Neural cell (in vitro differentiated cells): ENCODE measurements around the gene JAK3. TPM values are rescaled to one million over a fixed set of nuclear protein-coding genes. Genes with fewer than 3 reads are reported as not detected.
"Not testable (repeated sequence)": the region's sequence is repeated elsewhere in the genome, so short reads cannot be mapped to it uniquely, and the experiment has no call there.

Source experiments
- H2AFZ ChIP-seq: fragments of 200-600, 300-800 bp; sonication (generic), shearing (Covaris generic); 2 replicates; pipeline ENCODE4 v1.6.0; 2014; ENCODE audit warnings: low read depth, mild to moderate bottlenecking, antibody characterized with exemption, low read length, moderate library complexity
- H3F3A ChIP-seq: fragments of 200-600 bp; shearing (Covaris generic); 2 replicates; pipeline ENCODE4 v1.6.1; 2016; ENCODE audit warnings: mild to moderate bottlenecking, moderate library complexity, mixed read lengths, antibody characterized with exemption, low read length; ENCODE audit not compliant: insufficient read depth, poor library complexity, severe bottlenecking
- H3K27ac ChIP-seq: fragments of 200-600, 300-800 bp; sonication (generic), shearing (Covaris generic); 2 replicates; pipeline ENCODE4 v1.5.1; 2014; ENCODE audit warnings: mild to moderate bottlenecking, low read length, moderate library complexity
- H3K27me3 ChIP-seq: fragments of 300-800, 200-600 bp; sonication (generic), shearing (Covaris generic); 2 replicates; pipeline ENCODE4 v1.6.0; 2014; ENCODE audit warnings: mild to moderate bottlenecking, low read depth, low read length, moderate library complexity; ENCODE audit not compliant: insufficient read depth
- H3K36me3 ChIP-seq: fragments of 300-800, 200-600 bp; sonication (generic), shearing (Covaris generic); 2 replicates; pipeline ENCODE4 v1.5.1; 2014; ENCODE audit warnings: mild to moderate bottlenecking, antibody characterized with exemption, low read length, moderate library complexity; ENCODE audit not compliant: insufficient read depth
- H3K4me2 ChIP-seq: fragments of 300-800, 200-600 bp; sonication (generic), shearing (Covaris generic); 2 replicates; pipeline ENCODE4 v1.6.0; 2014; ENCODE audit warnings: mild to moderate bottlenecking, low read length
- H3K4me3 ChIP-seq: fragments of 300-800, 200-600 bp; sonication (generic), shearing (Covaris generic); 2 replicates; pipeline ENCODE4 v1.5.1; 2014; ENCODE audit warnings: mild to moderate bottlenecking, low read length, moderate library complexity
- H3K79me2 ChIP-seq: fragments of 200-600 bp; shearing (Covaris generic); replicated peaks from 2 replicates; pipeline ENCODE4 v1.6.0; 2014; ENCODE audit warnings: mild to moderate bottlenecking, low read length, moderate library complexity; ENCODE audit not compliant: insufficient read depth
- H3K9ac ChIP-seq: fragments of 300-800, 200-600 bp; sonication (generic), shearing (Covaris generic); 2 replicates; pipeline ENCODE4 v1.6.1; 2016; ENCODE audit warnings: mild to moderate bottlenecking, low read length, mixed read lengths
- H3K9me2 ChIP-seq: fragments of 200-600 bp; shearing (Covaris generic); 2 replicates; pipeline ENCODE4 v1.6.1; 2016; ENCODE audit warnings: mild to moderate bottlenecking, low read length, mixed read lengths; ENCODE audit not compliant: insufficient read depth
- H3K9me3 ChIP-seq: fragments of 200-600, 300-800 bp; sonication (generic), shearing (Covaris generic); 2 replicates; pipeline ENCODE4 v1.6.1; 2016; ENCODE audit warnings: mild to moderate bottlenecking, mixed run types, low read length, moderate library complexity, mixed read lengths
- H4K20me1 ChIP-seq: fragments of 200-600 bp; shearing (Covaris generic); 2 replicates; pipeline ENCODE4 v1.6.1; 2016; ENCODE audit warnings: mild to moderate bottlenecking, mixed run types; ENCODE audit not compliant: insufficient read depth
- EP300 ChIP-seq: fragments of 450-650 bp; conservative IDR thresholded peaks from 2 replicates; pipeline ENCODE4 v1.6.1; 2014; ENCODE audit warnings: antibody characterized with exemption, mild to moderate bottlenecking, moderate library complexity; ENCODE audit not compliant: poor library complexity, severe bottlenecking
- EZH2 ChIP-seq: fragments of 200-600, 300-800 bp; shearing (Covaris generic), sonication (generic); IDR thresholded peaks from 2 replicates; pipeline ENCODE4 v1.6.1; 2014; ENCODE audit warnings: antibody characterized with exemption, low read length, borderline replicate concordance, mild to moderate bottlenecking; ENCODE audit not compliant: insufficient read depth, poor library complexity, severe bottlenecking
- MXI1 ChIP-seq: fragments of 450-650 bp; conservative IDR thresholded peaks from 2 replicates; pipeline ENCODE4 v1.6.1; 2014; ENCODE audit warnings: antibody characterized with exemption, mild to moderate bottlenecking; ENCODE audit not compliant: poor library complexity, severe bottlenecking
- POLR2AphosphoS5 ChIP-seq: IDR thresholded peaks from 2 replicates; pipeline ENCODE4 v1.6.1; 2012
- RAD21 ChIP-seq: fragments of 450-650 bp; conservative IDR thresholded peaks from 2 replicates; pipeline ENCODE4 v1.6.1; 2014; ENCODE audit warnings: antibody characterized with exemption, mild to moderate bottlenecking, moderate library complexity
- SMC3 ChIP-seq: fragments of 450-650 bp; conservative IDR thresholded peaks from 2 replicates; pipeline ENCODE4 v1.6.1; 2014; ENCODE audit warnings: antibody characterized with exemption, mild to moderate bottlenecking, moderate library complexity; ENCODE audit not compliant: poor library complexity
- TAF1 ChIP-seq: IDR thresholded peaks from 2 replicates; pipeline ENCODE4 v1.6.1; 2012; ENCODE audit warnings: low read depth
- polyA plus RNA-seq: library from polyadenylated mRNA; depleted of rRNA; stranded (reverse); fragments of >200 nt; gene quantifications from 2 replicates; pipeline ENCODE4 v1.2.3, GENCODE V29; 2014
- TF ChIP-seq, protein P1 (sequence below): fragments of 450-650 bp; IDR thresholded peaks from 2 replicates; pipeline ENCODE4 v1.5.1; 2014; ENCODE audit warnings: antibody characterized with exemption, mild to moderate bottlenecking, moderate library complexity; ENCODE audit not compliant: poor library complexity, severe bottlenecking
- TF ChIP-seq, protein P2 (sequence below): IDR thresholded peaks from 2 replicates; pipeline ENCODE4 v1.6.1; 2012; ENCODE audit warnings: borderline replicate concordance

JAK3 gene
- polyA plus RNA-seq, 1 donor from 2014 or later: 0.11 TPM

DNA sequence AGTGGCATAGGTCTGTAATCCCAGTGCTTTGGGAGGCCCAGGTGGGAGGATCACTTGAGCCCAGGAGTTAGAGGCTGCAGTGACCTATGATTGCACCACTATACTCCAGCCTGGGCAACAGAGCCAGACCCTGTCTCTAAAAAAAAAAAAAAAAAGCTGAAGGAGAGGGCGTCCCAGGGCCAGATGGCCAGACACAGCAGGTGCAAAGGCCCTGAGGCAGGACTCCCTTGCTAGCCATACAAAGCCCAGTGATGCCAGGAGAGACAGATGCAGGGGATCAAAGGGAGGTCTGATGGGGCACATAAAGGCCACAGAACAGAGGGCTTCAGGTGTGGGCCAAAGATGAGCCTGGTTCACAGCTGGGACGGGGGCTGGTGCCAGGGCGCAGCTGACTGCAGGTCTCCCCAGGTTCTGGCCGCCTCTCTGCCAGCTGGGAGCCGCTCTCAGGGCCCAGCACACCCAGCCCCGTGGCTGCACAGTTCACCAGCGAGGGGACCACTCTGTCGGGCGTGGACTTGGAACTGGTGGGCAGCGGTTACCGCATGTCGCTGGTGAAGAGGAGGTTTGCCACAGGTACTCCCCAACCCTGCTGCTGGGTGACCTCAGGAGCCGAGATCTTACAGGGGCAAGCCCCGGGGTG is 60.4 kb downstream of the JAK3 start:
- no peaks in the 10 kb centered on the region for H3F3A ChIP-seq
- H3K4me2 ChIP-seq: no peak overlapping the region
- H3K9me2 ChIP-seq: no peaks in the 10 kb centered on the region
- no peaks in the 10 kb centered on the region for H3K36me3 ChIP-seq
- H3K27ac ChIP-seq: no peak overlapping the region
- TF ChIP-seq, protein P1, sequence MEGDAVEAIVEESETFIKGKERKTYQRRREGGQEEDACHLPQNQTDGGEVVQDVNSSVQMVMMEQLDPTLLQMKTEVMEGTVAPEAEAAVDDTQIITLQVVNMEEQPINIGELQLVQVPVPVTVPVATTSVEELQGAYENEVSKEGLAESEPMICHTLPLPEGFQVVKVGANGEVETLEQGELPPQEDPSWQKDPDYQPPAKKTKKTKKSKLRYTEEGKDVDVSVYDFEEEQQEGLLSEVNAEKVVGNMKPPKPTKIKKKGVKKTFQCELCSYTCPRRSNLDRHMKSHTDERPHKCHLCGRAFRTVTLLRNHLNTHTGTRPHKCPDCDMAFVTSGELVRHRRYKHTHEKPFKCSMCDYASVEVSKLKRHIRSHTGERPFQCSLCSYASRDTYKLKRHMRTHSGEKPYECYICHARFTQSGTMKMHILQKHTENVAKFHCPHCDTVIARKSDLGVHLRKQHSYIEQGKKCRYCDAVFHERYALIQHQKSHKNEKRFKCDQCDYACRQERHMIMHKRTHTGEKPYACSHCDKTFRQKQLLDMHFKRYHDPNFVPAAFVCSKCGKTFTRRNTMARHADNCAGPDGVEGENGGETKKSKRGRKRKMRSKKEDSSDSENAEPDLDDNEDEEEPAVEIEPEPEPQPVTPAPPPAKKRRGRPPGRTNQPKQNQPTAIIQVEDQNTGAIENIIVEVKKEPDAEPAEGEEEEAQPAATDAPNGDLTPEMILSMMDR: no peak
- no peak for TF ChIP-seq TAF1
- TF ChIP-seq, protein P2, sequence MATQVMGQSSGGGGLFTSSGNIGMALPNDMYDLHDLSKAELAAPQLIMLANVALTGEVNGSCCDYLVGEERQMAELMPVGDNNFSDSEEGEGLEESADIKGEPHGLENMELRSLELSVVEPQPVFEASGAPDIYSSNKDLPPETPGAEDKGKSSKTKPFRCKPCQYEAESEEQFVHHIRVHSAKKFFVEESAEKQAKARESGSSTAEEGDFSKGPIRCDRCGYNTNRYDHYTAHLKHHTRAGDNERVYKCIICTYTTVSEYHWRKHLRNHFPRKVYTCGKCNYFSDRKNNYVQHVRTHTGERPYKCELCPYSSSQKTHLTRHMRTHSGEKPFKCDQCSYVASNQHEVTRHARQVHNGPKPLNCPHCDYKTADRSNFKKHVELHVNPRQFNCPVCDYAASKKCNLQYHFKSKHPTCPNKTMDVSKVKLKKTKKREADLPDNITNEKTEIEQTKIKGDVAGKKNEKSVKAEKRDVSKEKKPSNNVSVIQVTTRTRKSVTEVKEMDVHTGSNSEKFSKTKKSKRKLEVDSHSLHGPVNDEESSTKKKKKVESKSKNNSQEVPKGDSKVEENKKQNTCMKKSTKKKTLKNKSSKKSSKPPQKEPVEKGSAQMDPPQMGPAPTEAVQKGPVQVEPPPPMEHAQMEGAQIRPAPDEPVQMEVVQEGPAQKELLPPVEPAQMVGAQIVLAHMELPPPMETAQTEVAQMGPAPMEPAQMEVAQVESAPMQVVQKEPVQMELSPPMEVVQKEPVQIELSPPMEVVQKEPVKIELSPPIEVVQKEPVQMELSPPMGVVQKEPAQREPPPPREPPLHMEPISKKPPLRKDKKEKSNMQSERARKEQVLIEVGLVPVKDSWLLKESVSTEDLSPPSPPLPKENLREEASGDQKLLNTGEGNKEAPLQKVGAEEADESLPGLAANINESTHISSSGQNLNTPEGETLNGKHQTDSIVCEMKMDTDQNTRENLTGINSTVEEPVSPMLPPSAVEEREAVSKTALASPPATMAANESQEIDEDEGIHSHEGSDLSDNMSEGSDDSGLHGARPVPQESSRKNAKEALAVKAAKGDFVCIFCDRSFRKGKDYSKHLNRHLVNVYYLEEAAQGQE: no peak
- no peak for TF ChIP-seq RAD21
- no peak for TF ChIP-seq POLR2AphosphoS5
- TF ChIP-seq SMC3: no peak
- no peak for TF ChIP-seq MXI1
- no peak for TF ChIP-seq EZH2
- TF ChIP-seq EP300: no peak
- no peak overlapping the region for H2AFZ ChIP-seq
- no peaks in the 10 kb centered on the region for H3K79me2 ChIP-seq
- H3K4me3 ChIP-seq: no peak overlapping the region
- no peaks in the 10 kb centered on the region for H3K9me3 ChIP-seq
- H3K27me3 ChIP-seq: no peaks in the 10 kb centered on the region
- no peaks in the 10 kb centered on the region for H4K20me1 ChIP-seq
- no peak overlapping the region for H3K9ac ChIP-seq

DNA sequence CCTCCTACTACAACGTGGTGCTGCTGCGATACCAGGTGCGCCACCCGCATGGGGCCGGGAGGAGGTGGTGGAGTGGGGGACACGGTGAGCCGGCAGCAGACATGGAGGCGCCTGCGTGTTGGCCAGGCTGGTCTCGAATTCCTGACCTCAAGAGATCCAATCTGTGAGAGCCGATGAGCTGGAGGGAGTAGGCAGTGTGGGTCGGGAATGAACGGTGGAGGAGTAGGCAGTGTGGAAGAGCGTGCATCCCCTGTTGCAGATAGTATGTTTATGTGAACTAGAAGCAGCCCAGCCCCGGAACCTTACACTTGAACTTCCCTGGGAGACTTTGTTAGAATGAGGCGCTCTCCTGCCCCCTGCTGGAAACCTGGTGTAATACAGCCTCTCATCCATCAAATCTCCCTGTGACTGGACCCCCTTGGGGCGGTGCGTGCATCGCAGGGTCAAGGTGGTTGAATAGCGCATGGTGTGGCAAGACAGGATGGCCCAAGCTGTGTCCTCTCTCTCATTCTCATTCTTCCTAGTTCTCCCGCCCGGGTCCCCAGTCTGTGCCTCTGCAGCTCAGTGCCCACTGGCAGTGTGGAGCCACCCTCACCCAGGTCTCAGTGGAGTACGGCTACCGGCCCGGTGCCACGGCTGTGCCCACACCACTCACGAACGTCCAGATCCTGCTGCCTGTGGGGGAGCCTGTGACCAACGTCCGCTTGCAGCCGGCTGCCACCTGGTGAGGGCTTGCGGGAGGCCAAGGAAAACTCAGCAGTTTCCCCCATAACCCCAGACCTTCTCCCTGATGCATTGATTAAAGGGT is 63.4 kb downstream of the JAK3 start:
- H3K4me3 ChIP-seq: no peak overlapping the region
- H3K27ac ChIP-seq: no peak overlapping the region
- H4K20me1 ChIP-seq: no peaks in the 10 kb centered on the region
- H3F3A ChIP-seq: no peaks in the 10 kb centered on the region
- H3K9me3 ChIP-seq: no peaks in the 10 kb centered on the region
- no peak overlapping the region for H2AFZ ChIP-seq
- H3K9ac ChIP-seq: no peak overlapping the region
- H3K36me3 ChIP-seq: no peaks in the 10 kb centered on the region
- TF ChIP-seq, protein P1: peak; percentile 84
- TF ChIP-seq POLR2AphosphoS5 (no peak), SMC3 (peak; percentile 76), RAD21 (peak; percentile 78)
- H3K9me2 ChIP-seq: no peaks in the 10 kb centered on the region
- H3K4me2 ChIP-seq: no peak overlapping the region
- no peaks in the 10 kb centered on the region for H3K27me3 ChIP-seq
- no peaks in the 10 kb centered on the region for H3K79me2 ChIP-seq

DNA sequence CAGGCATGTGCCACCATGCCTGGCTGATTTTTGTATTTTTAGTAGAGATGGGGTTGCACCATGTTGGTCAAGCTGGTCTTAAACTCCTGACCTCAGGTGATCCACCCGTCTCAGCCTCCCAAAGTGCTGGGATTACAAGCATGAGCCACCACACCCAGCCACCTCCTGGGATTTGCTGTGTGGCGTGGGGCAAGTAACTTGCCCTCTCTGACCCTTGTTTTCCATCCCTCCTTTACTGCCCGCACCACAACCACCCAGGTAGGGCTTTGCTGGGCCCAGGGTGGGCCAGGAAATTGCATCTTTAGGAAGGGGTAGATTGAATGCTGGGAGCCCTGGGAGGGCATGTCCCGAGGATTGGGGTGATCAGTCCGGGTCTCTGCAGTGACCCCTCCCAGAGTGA is 64.1 kb downstream of the JAK3 start:
- H3K27me3 ChIP-seq, H3K79me2 ChIP-seq, H2AFZ ChIP-seq, H3K4me2 ChIP-seq, H3F3A ChIP-seq, H3K9me2 ChIP-seq, H3K9ac ChIP-seq, H3K4me3 ChIP-seq, H4K20me1 ChIP-seq, H3K9me3 ChIP-seq, H3K27ac ChIP-seq, H3K36me3 ChIP-seq: not testable (repeated sequence)
